Esophagus squamous epithelium (tissue), 5 donors: ENCODE measurements around the gene TMEM86A. TPM values are rescaled to one million over a fixed set of nuclear protein-coding genes. Genes with fewer than 3 reads are reported as not detected.
A peak's percentile ranks its signal among the peaks of the same experiment; 100 is the strongest.
"Not testable (repeated sequence)": the region's sequence is repeated elsewhere in the genome, so short reads cannot be mapped to it uniquely, and the experiment has no call there.

Source experiments
- DNase-seq: peaks from one replicate; lab custom pipeline; 2025; lab: John Stamatoyannopoulos, UW
- H3K27ac ChIP-seq, 4 donors: fragments of 200-600 bp; sonication (generic); one replicate each; pipeline ENCODE4 v1.5.1; 2016 to 2019; ENCODE audit warnings: mild to moderate bottlenecking in 1 of 4
- H3K27me3 ChIP-seq, 4 donors: fragments of 200-600 bp; sonication (generic); 1 replicate in 3 of 4; 2 replicates in 1 of 4; pipeline versions ENCODE4 v1.5.1 to v1.6.0; 2017 to 2021; ENCODE audit warnings: antibody characterized with exemption in 1 of 4
- H3K36me3 ChIP-seq, 3 donors: fragments of 200-600 bp; sonication (generic); one replicate each; pipeline ENCODE4 v1.5.1; 2016 to 2019
- H3K4me1 ChIP-seq, 3 donors: fragments of 200-600 bp; sonication (generic); one replicate each; pipeline ENCODE4 v1.5.1; 2017 to 2019
- H3K4me3 ChIP-seq, 4 donors: fragments of 200-600 bp; sonication (generic); 1 replicate in 3 of 4; 2 replicates in 1 of 4; pipeline ENCODE4 v1.5.1; 2016 to 2019; ENCODE audit warnings: mild to moderate bottlenecking in 2 of 4, moderate library complexity in 1 of 4
- H3K9me3 ChIP-seq, 3 donors: fragments of 200-600 bp; sonication (generic); one replicate each; pipeline ENCODE4 v1.5.1; 2016 to 2019
- CTCF ChIP-seq, 6 experiments: fragments of 450-650 bp in 4 of 6; fragments of 200-600 bp in 2 of 6; sonication (generic) in 2 of 6; IDR thresholded peaks; one replicate each; pipeline ENCODE4 v1.5.1; 2016 to 2019; ENCODE audit warnings: antibody characterized with exemption in 6 of 6, mild to moderate bottlenecking in 4 of 6, moderate library complexity in 4 of 6
- POLR2A ChIP-seq, 4 donors: fragments of 450-650 bp; IDR thresholded peaks; one replicate each; pipeline ENCODE4 v1.6.1; 2017; ENCODE audit warnings: antibody characterized with exemption in 4 of 4, mild to moderate bottlenecking in 4 of 4, moderate library complexity in 3 of 4
- WGBS, 2 donors: methylation state at CpG; one replicate each; pipeline ENCODE4 v1.1.5; 2018; 5-methylcytosine and 5-hydroxymethylcytosine counted together
- intact Hi-C: fragments of 100-400 bp; cut with DNase I; formaldehyde crosslinking; loops from one replicate; pipeline ENCODE4 v1.15.0; 2022
- total RNA-seq, 4 donors: library from RNA; depleted of rRNA; stranded (reverse); fragments of >200 nt; gene quantifications; one replicate each; pipeline ENCODE4 v1.1.0, GENCODE V29; 2016
- donor health status: DM: yes; HTN: yes; CAD: no.

The TMEM86A gene
- total RNA-seq, 4 donors from 2014 or later = 0.97 to 4.8 (median 1.5) TPM

- 65 to 75% methylated on average over 4 of the region's 4 CpGs for WGBS, 2 donors
- DNase-seq = no peak
- H3K9me3 ChIP-seq = no peaks in the 10 kb centered on the region
- no peaks in the 10 kb centered on the region for H3K36me3 ChIP-seq
- peaks cover 0 to 16% (median 6%) of the 10 kb centered on the region in 3 donors for H3K4me1 ChIP-seq
- no peak overlapping the region for H3K4me3 ChIP-seq
- intact Hi-C loops = no loop called here
- TF ChIP-seq POLR2A (IDR thresholded peaks at IDR 0.05) (no peak), CTCF (IDR thresholded peaks at IDR 0.05) (no peak)
- no peaks in the 10 kb centered on the region for H3K27me3 ChIP-seq
- no peak overlapping the region for H3K27ac ChIP-seq
Observed at GRCh38 chr11:18668131-18668530, 30.4 kb upstream of the TMEM86A start.

DNA sequence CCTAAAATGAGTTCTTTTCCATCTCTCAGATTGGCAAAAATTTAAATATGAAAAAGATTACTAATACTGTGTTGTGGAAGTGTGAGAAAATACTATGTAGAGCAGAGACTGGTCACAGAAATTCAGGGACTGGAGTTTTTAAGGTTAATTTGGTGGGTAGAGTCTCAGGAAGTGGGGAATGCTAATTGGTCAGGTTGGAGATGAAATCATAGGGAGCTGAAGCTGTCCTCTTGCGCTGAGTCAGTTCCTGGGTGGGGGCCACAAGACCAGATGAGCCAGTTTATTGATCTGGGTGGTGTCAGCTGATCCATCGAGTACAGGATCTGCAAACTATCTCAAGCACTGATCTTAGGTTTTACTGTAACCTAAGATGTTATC is 29.4 kb upstream of the TMEM86A start:
- DNase-seq = no peak
- Histone ChIP-seq H3K4me3 (no peak overlapping the region), H3K9me3 (no peaks in the 10 kb centered on the region), H3K36me3 (no peaks in the 10 kb centered on the region), H3K27ac (peak overlapping the region in 2 of 4 donors; percentile 31 to 40), H3K27me3 (no peaks in the 10 kb centered on the region), H3K4me1 (peaks cover 0 to 16% (median 6%) of the 10 kb centered on the region in 3 donors)
- intact Hi-C loops = no loop called here
- TF ChIP-seq CTCF (IDR thresholded peaks at IDR 0.05) (no peak), POLR2A (IDR thresholded peaks at IDR 0.05) (no peak)
- 4 to 19% methylated on average over 2 of the region's 2 CpGs for whole genome bisulfite sequencing, 2 donors

- intact Hi-C loops = no loop called here
- Histone ChIP-seq H3K36me3 (no peaks in the 10 kb centered on the region), H3K9me3 (no peaks in the 10 kb centered on the region), H3K27ac (peak overlapping the region in 1 of 4 donors; percentile 40), H3K4me1 (peaks cover 0 to 16% (median 6%) of the 10 kb centered on the region in 3 donors), H3K4me3 (no peak overlapping the region), H3K27me3 (no peaks in the 10 kb centered on the region)
- no peak for DNase-seq
- 60 to 78% methylated on average over 4 of the region's 4 CpGs for WGBS, 2 donors
- no peak for TF ChIP-seq CTCF (IDR thresholded peaks at IDR 0.05)
- TF ChIP-seq POLR2A (IDR thresholded peaks at IDR 0.05) = no peak
Observed at GRCh38 chr11:18669711-18670110, 28.9 kb upstream of the TMEM86A start.

DNA sequence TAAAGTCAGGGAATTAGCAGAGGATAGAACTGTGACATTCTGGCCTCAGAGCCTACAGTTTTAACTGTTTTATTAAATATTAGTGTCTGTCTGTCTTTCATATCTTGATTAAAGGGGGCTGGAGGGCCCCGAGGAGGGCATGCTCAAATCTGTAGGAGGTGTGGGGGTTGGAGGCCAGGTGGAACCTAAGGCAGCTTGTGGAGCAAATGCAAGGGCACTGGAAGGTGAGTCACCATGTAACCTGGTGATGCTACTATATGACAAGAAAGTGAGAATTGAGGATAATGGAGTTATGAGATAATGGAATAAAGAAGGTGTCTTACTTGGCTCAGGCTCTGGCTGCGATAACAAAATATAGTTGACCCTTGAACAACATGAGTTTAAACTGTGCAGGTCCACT is 27.3 kb upstream of the TMEM86A start:
- Histone ChIP-seq H3K9me3 (no peaks in the 10 kb centered on the region), H3K36me3 (no peaks in the 10 kb centered on the region), H3K4me1 (peaks cover 0 to 16% (median 6%) of the 10 kb centered on the region in 3 donors), H3K27ac (no peak overlapping the region), H3K27me3 (no peaks in the 10 kb centered on the region), H3K4me3 (no peak overlapping the region)
- 64 to 74% methylated on average over 2 of the region's 2 CpGs for WGBS, 2 donors
- intact Hi-C loops = no loop called here
- DNase-seq = no peak
- no peak for TF ChIP-seq POLR2A (IDR thresholded peaks at IDR 0.05)

DNA sequence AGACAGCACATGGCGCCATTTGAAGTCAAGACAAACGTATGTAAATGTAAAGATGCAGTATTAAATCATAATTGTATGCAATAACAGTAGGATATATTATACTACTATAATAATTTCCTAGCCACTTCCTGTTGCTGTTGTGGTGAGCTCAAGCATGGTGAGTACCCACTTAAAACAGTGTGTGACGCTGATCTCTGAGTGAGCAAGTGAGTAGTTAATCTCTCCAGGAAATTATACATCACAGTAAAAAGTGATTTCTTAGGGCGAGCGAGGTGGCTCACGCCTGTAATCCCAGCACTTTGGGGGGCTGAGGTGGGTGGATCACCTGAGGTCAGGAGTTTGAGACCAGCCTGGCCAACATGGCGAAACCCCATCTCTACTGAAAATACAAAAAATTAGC is 26.4 kb upstream of the TMEM86A start:
- peaks cover 0 to 19% (median 6%) of the 10 kb centered on the region in 3 donors for H3K4me1 ChIP-seq
- intact Hi-C loops, DNase-seq, H3K4me3 ChIP-seq, H3K27ac ChIP-seq, H3K27me3 ChIP-seq, H3K36me3 ChIP-seq, H3K9me3 ChIP-seq: not testable (repeated sequence)
- 69 to 74% methylated on average over 5 to 7 of the region's 7 CpGs for WGBS, 2 donors

DNA sequence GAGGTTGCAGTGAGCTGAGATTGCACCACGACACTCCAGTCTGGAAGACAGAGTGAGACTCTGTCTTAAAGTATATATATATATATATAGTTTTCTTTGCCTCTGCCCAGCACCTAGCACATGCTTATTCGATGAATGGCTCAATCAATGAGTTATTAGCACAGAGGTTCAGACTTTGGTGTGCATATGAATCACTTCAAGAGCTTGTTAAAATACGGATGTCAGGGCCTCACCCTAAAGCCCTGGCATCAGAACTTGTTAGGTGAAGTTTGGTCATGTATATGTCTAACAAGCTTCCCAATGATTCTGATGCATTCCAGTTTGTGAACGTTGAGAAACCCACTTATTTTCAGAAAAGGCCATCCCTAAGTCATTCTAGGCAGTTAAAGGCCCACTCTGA is 21.8 kb upstream of the TMEM86A start:
- DNase-seq = no peak
- H3K27ac ChIP-seq = peak overlapping the region in 3 of 4 donors; percentile 49 to 53 (median 51)

More for the DNA sequence above, 21.8 kb upstream of the TMEM86A start:
- no peaks in the 10 kb centered on the region for H3K9me3 ChIP-seq
- H3K4me3 ChIP-seq = no peak overlapping the region
- WGBS, 2 donors = 39 to 47% methylated on average over 4 of the region's 4 CpGs
- H3K4me1 ChIP-seq = peaks cover 0 to 6% (median 0%) of the 10 kb centered on the region in 3 donors
- intact Hi-C loops = no loop called here
- no peak for TF ChIP-seq POLR2A (IDR thresholded peaks at IDR 0.05)
- no peak for TF ChIP-seq CTCF (IDR thresholded peaks at IDR 0.05)
- H3K36me3 ChIP-seq = no peaks in the 10 kb centered on the region
- no peaks in the 10 kb centered on the region for H3K27me3 ChIP-seq
